GM23248 (cell line): ENCODE data around the gene DNAH2.

Experiments used
- EZH2 ChIP-seq: fragments of 200-600 bp; sonication (generic); IDR thresholded peaks from 2 replicates; pipeline ENCODE4 v1.6.1; 2018; ENCODE audit warnings: antibody characterized with exemption, mild to moderate bottlenecking; ENCODE audit not compliant: insufficient read depth, poor library complexity, severe bottlenecking
- EZH2phosphoT487 ChIP-seq: fragments of 200-600 bp; sonication (generic); IDR thresholded peaks from 2 replicates; pipeline ENCODE4 v1.6.1; 2018; ENCODE audit warnings: antibody characterized with exemption, moderate library complexity, mild to moderate bottlenecking, low read depth; ENCODE audit not compliant: insufficient read depth

DNA sequence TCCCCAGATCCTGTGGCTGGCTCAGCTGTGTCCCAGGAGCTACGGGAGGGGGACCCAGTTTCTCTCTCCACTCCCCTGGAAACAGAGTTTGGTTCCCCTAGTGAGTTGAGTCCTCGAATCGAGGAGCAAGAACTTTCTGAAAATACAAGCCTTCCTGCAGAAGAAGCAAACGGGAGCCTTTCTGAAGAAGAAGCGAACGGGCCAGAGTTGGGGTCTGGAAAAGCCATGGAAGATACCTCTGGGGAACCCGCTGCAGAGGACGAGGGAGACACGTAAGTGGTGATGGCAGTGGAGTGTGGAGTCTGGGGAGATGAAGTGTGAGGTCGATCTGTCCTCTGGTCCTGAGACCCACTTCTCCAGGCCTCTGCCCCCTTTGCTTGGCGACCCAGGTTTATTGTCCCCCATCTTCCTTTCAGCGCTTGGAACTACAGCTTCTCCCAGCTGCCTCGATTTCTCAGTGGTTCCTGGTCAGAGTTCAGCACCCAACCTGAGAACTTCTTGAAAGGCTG, 28.7 kb upstream of the DNAH2 start:
- no peak for TF ChIP-seq EZH2
- TF ChIP-seq EZH2phosphoT487 = no peak
